Subcutaneous adipose tissue (tissue), 4 donors: ENCODE data around the gene HOXA5. TPM values are rescaled to one million over a fixed set of nuclear protein-coding genes. Genes with fewer than 3 reads are reported as not detected.

Source experiments
- CTCF ChIP-seq: fragments of 450-650 bp; IDR thresholded peaks from one replicate; pipeline ENCODE4 v1.5.1; 2016; ENCODE audit warnings: low read depth, mild to moderate bottlenecking, control low read depth, antibody characterized with exemption, moderate library complexity
- total RNA-seq, 4 donors: library from RNA; depleted of rRNA; stranded (reverse); fragments of >200 nt; gene quantifications; one replicate each; pipeline ENCODE4 v1.1.0, GENCODE V29; 2016

Gene HOXA5
- total RNA-seq, 4 donors from 2014 or later = 2.9 to 6.4 (median 4.7) TPM

- no peak for TF ChIP-seq CTCF
These were observed 14.4 kb downstream of the HOXA5 start for GRCh38 chr7:27128776-27129728.

GRCh38 chr7:27128034-27128433 lies 15.4 kb downstream of the HOXA5 start:
- no peak for TF ChIP-seq CTCF

- TF ChIP-seq CTCF = no peak
These were observed 16.7 kb downstream of the HOXA5 start for GRCh38 chr7:27126596-27127327.

- TF ChIP-seq CTCF = no peak
These were observed 17.5 kb downstream of the HOXA5 start for GRCh38 chr7:27125986-27126394.

- TF ChIP-seq CTCF = no peak
These were observed 18.4 kb downstream of the HOXA5 start for GRCh38 chr7:27124902-27125689.

GRCh38 chr7:27124096-27124901 lies 19.2 kb downstream of the HOXA5 start:
- no peak for TF ChIP-seq CTCF
